Astrocyte (in vitro differentiated cells and primary cell): ENCODE results near the gene MAS1.
A peak's percentile ranks its signal among the peaks of the same experiment; 100 is the strongest.

Experiments used
- CTCF ChIP-seq: IDR thresholded peaks from 2 replicates; pipeline ENCODE4 v1.5.1; 2011; ENCODE audit warnings: low read depth, mild to moderate bottlenecking, inconsistent platforms, low read length, moderate library complexity; ENCODE audit not compliant: insufficient read depth
- EZH2 ChIP-seq: IDR thresholded peaks from 2 replicates; pipeline ENCODE4 v1.6.1; 2012; ENCODE audit warnings: mild to moderate bottlenecking, low read length, inconsistent platforms; ENCODE audit not compliant: insufficient read depth

- TF ChIP-seq CTCF (peak; percentile 21), EZH2 (no peak)
These were observed 48.8 kb upstream of the MAS1 start for GRCh38 chr6:159842035-159842434.
